Measurements from ENCODE around the gene ROM1. TPM values are rescaled to one million over a fixed set of nuclear protein-coding genes. Genes with fewer than 3 reads are reported as not detected.
"Not testable (repeated sequence)": the region's sequence is repeated elsewhere in the genome, so short reads cannot be mapped to it uniquely, and the experiment has no call there.

The ROM1 gene, protein sequence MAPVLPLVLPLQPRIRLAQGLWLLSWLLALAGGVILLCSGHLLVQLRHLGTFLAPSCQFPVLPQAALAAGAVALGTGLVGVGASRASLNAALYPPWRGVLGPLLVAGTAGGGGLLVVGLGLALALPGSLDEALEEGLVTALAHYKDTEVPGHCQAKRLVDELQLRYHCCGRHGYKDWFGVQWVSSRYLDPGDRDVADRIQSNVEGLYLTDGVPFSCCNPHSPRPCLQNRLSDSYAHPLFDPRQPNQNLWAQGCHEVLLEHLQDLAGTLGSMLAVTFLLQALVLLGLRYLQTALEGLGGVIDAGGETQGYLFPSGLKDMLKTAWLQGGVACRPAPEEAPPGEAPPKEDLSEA
- 1.7 TPM for total RNA-seq
- long read RNA-seq, partial matches to known transcripts = 0 of 1 reads
- long read RNA-seq, other reads (novel, unspliced or antisense) = 0 of 1 reads

DNA sequence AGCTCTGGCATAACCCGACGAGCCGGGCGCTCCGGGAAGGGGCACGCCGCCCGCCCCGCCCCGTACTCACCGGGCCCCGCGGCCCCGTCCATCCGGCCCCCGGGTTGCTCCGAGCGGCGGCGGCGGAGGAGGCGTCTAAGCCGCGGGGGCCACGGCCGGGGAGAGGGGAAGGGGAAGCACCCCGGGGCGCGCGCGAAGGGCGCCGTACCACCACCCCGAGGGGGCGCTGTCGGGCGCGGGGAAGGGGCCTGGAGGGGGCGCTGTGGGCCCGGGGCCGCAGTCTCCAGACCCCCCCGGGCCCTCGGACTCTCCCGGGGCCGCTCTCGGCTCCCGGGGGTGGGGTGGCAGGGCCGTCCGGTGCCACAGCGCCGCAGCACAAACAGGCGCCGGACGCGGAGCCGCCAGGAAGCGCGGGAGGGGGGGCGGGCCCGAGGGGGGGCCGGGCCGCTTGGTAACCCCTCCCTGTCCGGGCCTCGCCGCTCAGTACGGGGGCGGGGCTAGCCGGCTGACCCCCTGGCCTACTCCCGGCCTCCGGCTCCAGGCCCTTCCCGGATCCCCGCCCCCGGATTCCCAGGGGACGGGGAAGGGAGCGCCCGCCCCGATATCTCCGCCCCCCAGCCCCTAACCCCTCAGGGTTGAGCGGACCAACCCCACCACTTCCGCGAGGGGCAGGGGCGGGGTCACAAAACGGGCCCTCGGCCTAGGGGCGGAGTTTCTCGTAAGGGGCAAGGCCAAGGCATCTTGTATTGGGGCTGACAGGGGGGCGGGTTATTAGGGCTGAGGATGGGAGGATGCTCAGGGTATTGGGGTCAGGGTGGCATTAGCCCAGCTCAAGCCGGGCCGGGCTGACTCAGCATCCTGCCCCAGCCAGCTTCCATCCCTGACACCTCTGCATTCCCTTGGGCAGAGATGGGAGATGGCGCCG, at the start of gene ROM1, which contains the start of gene EML3:
TSS of gene ROM1 (plus strand) at position 892 of the 925 bp plus-strand sequence. CDS start at position 917, 25 bp downstream.
TSS of gene EML3 (minus strand) at position 410 of the 925 bp plus-strand sequence. CDS start at position 92, 318 bp downstream.
- ATAC-seq = peak; percentile 90
- intact Hi-C loops (cut with micrococcal nuclease) = no loop called here
- peak; percentile 95 for DNase-seq

DNA sequence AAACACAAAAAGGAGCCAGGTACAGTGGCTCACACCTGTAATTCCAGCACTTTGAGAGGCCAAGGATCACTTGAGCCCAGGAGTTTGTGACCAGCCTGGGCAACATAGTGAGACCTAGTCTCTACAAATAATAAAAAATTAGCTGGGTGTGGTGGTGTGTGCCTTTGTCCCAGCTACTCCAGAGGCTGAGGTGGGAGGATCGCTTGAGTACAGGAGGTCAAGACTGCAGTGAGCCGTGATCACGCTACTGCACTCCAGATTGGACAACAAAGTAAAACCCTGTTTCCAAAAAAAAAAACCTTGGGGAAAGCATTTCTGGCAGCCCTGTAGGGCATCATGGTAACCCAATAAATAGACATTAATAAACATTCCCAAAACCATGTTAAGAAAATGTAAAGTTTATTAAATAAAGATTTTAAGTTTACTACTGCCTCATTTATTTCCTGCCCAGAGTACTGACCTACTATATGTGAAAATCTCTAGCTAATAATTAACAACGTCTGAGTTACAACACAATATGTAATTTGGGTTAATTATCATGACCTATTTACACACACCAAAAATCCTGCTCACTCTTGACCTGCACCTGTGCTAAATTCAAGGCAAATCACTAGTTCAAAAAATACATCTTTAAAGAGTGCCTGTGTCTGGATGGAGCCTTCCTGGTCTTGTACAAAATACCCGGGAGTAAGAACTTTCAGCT, 47.8 kb upstream of the ROM1 start:
- no peak for ATAC-seq
- peak; percentile 5 for DNase-seq
- intact Hi-C loops (cut with micrococcal nuclease) = no loop called here

DNA sequence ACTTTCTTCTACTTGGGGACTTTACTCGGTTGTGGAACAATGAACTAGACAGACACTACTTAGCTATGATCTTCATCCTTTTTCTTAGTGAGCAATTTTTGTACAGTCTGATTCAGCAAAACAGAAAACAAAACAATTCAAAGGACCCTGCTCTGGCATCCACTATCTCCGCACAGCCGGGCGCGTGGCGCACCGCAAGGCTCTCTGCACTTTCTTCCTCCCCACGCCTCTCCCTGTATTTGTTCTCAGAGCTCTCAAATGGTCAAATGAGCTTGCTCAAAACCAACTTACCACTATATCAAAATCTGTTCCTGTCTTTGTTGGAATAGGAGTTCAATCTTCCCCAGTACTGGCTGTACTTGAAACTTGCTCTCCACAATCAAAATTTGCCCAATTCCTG, 46.8 kb upstream of the ROM1 start:
- no peak for ATAC-seq
- DNase-seq = peak; percentile 6
- intact Hi-C loops (cut with micrococcal nuclease) = no loop called here

DNA sequence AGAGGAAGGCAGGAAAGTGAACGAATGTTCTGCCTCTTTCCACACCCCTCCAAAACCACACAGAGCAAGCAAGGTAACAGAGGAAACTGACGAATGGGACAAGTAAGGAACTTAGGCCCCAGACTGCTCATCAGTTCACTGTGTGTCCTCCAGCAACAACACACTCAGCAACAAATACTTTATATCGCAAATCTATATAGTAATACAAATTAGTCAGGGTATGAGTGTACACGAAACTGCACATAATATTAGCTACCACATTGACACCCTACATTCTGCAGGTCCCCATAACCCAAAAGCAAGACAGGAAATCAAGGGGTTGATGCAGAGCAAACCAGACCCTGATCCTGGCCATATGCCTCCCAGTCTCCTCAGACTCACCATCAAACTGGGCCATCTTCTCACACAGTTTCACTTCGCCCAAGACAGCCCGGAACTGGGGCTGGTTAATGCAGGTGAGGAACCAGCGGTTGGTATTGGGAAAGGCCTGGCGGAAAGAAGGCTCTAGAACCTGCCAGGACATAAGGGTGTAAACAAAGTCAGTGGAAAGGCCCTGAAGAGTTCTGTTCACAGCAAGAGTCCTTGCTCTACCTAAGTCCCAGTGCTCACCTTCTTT, 45.9 kb upstream of the ROM1 start:
- ATAC-seq (no peak), DNase-seq (peak; percentile 8)
- intact Hi-C loops (cut with micrococcal nuclease) = no loop called here

DNA sequence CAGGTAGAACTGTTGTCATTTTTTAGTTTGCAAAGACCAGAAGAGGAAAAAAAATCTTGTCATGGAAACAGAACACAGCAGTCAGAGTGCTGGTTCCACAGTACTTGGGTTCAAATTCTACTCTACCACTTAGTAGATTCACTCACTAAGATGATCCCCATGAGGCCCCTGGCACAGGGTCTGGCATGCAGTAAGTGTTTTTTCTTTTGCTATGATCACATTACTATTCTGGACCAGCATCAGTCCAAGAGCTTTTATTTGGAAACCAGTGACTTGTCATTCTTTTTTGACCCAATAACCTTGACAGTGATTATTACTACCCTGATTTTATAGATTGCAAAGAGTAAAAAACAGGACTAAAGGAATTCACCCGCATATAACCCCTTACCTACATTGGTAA, 43.4 kb upstream of the ROM1 start:
- ATAC-seq (no peak), DNase-seq (peak; percentile 6)
- intact Hi-C loops (cut with micrococcal nuclease) = no loop called here

DNA sequence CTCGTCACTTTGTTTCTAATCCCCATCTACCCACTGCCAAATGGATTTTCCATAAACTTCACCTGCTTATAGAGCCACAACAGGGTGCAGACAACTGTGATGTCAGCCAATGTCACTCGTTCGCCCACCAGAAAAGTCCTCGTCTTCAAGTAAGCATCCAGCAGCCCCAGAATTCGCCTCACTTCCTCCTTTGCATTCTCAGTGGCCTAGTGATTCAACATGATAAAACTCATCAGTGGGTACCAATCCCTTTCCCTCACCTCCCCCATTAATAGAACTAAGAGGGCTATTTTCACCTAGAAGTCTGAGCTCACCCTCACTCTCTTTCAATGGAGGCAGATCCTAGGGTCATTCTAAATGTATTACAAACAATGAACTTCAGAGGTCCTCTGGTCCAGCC, 42.2 kb upstream of the ROM1 start:
- DNase-seq; intact Hi-C loops (cut with micrococcal nuclease); ATAC-seq: not testable (repeated sequence)

DNA sequence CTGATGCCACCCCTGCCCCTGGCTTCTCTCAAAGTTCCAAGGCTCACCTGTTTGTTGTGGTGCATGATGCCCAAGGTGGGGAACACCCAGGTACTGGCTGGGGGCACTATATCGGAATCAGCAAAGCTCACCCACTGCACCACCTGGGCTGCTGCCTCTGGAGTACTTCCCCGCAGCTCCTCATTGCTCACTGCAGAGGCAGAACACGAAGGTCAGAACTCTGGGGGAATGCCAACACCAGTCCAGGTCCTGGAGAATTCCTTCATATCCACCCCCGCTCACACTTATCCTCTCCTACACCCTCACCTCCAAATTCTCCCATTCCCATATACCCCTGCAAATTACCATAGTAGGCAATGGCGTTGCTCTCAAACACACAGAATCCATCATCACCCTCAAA, 41.6 kb upstream of the ROM1 start:
- intact Hi-C loops (cut with micrococcal nuclease); ATAC-seq: not testable (repeated sequence)

DNA sequence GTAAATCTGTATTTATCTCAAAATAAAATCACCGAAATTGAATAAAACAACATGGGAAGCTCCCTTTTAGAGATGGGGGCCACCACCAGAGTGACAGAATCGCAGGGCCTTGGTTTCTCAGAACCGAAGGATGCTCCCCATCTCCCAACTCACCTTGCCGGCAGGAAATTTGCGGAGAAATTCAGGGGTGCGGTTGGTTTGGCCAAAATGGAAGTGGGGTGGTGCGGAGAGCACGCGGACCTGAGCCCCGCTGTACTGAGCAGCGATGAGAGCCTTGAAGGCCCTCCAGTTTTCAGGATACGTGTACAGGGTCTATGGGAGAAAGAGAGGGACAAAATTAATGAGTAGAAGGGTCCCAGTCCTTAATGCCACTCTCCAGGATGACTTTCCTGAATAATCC, 40.6 kb upstream of the ROM1 start:
- ATAC-seq (no peak), DNase-seq (no peak)
- intact Hi-C loops (cut with micrococcal nuclease) = no loop called here

More for the DNA sequence above, 41.6 kb upstream of the ROM1 start:
- DNase-seq = not testable (repeated sequence)

DNA sequence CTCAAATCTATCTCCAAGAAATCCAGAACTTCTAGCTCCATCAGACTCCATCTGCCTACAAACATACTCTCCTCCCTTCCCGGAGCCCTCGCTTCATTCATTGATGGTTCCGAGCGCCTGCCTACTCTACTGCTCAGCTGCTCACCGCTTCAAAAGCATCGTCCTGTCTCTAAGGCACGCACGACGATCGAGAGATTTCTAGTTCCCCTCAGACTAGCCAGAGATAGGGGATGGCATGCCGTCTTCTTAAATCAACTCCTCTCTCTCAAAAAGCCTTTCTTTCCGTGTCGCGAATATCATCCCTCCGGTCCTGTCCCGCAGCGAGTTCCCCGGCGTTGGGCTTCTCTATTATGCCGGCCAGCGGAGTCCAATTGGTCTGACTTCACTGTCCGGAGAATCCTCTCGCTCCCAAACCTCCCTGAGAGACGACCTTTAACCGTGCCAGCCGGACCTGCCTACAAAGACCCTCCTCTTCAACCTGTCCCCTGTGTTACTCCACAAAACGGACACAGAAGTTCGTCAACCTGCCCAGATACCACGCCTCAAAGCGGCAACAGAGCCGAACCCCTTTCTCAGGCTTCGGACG, 40.0 kb upstream of the ROM1 start:
- peak; percentile 1 for ATAC-seq
- DNase-seq = no peak
- intact Hi-C loops (cut with micrococcal nuclease) = no loop called here

DNA sequence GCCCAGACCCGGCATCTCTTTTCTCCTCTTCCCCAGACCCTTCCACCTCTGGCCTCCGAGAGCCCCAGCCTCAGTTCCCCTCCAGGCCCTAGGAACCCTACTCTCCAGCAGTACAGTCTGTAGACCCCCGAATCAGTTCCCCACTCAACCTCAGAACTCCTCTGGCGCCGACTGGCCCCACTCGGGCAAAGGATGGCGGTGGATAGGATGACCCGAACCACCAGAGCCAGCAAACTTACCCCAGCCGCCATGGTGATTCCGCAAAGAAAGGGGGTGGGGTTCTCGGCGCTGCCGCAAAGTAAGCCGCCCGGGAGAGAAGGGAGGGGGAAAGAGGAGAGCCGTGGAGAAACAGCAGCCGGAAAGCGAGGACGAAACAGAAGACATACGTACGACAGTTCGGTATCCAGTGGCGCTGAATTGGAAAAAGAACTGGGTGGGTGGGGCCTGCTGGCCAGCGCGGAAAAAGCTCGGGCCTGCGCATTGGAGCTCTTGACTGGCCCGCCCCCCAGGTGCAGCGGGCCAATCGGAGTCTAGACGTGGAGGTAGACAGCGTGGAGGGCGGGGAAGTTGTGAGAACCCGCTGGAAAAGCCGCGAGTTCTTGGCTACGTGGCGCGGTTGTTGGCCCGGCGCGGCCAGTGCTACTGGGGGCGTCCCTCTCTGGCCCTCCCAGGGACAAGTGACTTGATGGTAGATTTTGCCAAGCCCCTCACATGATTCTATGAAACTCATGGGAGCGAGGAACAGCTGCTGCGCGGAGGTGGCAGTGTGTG, 39.3 kb upstream of the ROM1 start, which contains the start of gene EEF1G:
TSS of gene EEF1G (minus strand) at position 300 of the 771 bp plus-strand sequence. CDS start at position 251, 49 bp downstream.
- intact Hi-C loops (cut with micrococcal nuclease) = no loop called here
- DNase-seq (peak; percentile 98), ATAC-seq (peak; percentile 96)

DNA sequence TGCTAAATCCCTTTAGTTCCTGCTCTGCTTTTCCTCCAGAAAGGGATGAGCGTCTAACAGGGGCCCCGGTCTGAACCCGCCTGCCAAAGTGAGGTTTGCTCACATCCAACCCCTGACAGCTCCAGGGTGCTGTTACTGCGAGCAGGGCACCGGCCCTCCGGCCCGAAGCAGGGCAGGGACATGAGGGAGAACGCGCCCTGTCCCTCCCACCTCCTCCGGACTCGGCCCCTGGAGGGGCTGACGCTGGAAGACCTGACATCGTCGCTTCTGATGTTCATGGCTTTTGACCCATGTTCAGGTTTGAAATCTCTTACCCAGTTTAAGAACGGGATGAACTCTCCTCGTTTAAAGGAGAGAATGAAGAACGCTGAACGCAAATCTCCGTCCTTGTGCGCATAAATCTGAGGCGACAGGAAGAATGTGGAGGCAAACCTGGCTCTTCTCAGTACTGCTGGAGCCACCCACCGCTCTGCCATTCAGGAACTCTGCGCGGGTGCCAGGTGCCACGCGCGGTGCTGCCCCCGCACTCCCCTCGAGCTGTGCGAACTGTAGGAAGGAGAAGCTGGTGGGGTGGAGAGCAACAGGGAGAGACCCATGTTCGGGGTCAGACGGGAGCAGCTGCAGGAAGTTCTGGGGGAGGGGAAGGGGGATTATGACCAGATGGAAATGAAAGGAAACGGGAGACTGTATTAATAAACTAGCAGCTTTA, 38.5 kb upstream of the ROM1 start:
- ATAC-seq (peak; percentile 26), DNase-seq (peak; percentile 60)
- intact Hi-C loops (cut with micrococcal nuclease) = no loop called here

DNA sequence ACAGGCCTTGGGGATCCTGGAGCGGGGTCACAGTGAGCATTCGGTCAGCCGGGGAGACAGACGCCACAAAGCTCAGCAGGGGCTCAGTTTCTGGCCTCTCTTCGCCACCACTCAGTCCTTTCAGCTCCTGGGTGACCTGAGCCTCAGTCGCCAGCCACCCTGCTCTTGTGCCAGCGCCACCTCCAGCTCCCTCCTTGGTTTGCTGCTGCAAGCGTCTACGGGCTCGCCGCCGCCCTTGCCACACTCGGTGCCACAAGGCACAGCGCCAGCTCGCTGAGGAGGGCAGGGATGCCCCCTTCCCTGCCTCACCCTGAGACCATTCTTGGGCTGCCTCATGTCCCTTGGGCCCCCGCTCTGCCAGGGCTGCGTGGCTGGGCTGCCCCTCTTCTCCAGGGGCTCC, 37.9 kb upstream of the ROM1 start:
- intact Hi-C loops (cut with micrococcal nuclease) = no loop called here
- ATAC-seq (no peak), DNase-seq (peak; percentile 48)

DNA sequence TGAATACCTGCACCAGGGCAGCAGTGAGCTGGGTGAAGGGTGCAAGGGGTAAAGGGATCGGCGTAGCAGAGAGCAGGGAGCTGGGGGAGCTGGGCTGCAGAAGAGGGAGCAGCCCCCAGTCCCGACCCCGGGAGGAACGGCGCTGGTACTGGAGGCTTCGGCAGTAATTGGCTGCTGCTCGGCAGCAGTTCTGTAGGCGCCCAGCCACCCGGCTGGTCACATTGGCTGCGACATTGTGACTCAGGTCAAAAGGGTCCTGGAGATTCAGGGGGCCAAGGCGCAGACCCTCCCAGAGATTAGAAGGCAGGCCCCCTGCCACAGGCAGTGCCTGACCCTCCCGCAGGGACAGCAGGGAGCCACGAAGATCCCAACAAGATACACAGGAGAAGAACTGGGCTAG, 37.2 kb upstream of the ROM1 start:
- ATAC-seq = no peak
- intact Hi-C loops (cut with micrococcal nuclease) = no loop called here
- DNase-seq = no peak

DNA sequence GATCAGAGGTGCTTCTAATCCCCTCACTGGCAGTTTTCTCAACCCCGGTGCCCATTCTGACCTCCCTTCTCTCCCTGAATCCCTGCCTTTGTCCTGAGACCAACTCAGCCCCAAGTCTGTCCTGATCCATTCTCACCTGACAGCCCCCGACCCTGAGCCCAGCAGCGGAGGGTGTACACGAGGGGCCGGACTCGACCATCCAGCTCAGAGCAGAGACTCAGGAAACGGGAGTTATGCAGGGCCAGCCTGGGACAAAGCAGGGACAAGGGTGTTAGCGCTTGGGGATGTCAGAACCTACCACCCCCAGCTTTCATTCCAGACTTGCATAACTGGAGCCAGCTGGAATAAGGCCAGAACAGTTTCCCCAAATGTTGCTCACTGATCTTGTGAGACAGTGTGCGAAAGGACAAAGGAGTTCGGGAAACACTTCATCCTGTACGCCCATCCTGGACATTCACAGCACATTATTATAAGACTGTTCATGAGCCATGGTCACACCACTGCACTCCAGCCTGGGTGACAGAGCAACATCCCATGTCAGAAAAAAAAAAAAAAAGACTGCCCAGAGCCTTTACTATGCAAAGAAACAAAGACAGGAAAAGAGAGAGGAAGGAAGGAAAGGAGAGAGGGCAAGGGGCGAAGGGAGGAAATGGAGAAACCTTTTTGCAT, 35.9 kb upstream of the ROM1 start:
- intact Hi-C loops (cut with micrococcal nuclease) = no loop called here
- no peak for DNase-seq
- no peak for ATAC-seq

DNA sequence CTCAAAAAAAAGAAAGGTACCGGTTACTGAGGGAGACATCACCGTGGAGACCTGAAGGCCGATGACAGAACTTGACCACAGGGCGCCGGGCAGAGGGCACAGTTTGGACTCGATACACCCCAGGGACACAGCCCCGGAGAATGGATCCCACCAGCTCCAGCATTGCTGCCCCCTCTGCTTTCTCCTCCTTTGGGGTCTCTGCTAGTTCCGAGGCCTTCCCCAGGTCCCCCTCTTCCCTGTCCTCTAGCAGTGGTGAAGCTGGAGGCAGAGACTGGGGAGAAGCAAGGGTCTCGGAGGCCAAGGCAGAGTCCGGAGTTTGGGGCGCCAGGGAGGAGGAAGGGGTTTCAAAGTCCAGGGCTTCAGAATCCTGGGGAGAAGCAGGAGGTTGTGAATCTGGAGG, 34.5 kb upstream of the ROM1 start:
- ATAC-seq (no peak), DNase-seq (no peak)
- intact Hi-C loops (cut with micrococcal nuclease) = no loop called here

DNA sequence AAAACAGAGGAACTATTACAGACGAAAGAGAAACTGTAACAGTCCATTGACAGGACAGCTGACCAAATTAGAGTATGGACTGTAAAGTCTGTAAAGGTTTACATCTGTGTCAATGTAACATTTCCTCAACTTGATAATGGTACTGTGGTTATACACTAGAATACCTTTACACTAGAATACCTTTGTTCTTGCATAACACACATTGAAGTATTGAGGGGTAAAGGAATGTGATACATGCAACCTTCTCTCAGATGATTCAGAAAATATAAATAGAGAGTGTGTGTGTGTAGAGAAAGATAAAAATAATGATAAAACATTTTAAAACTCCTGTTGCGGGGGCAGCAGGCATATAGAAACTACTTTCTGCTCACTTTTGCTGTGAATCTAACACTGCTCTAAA, 33.8 kb upstream of the ROM1 start:
- no peak for DNase-seq
- intact Hi-C loops (cut with micrococcal nuclease) = no loop called here
- no peak for ATAC-seq
